A549 treated with dexamethasone at 1 μM for 4 hours (cell line): ENCODE data around the gene ATG3. TPM values are rescaled to one million over a fixed set of nuclear protein-coding genes. Genes with fewer than 3 reads are reported as not detected.

Experiments used
- total RNA-seq: library from RNA; stranded (reverse); fragments of 200-300 nt; extraction: Qiagen RNA extraction; gene quantifications from 5 replicates; pipeline ENCODE4 v1.2.3, GENCODE V29; 2022

Gene ATG3
- total RNA-seq: 46.3 to 52.0 TPM (median 49.3 TPM) in 5 replicates

GRCh38 chr3:112561734-112562529 lies at the start of gene ATG3, which contains the start of gene SLC35A5:
TSS of gene ATG3 (minus strand) at chr3:112561962. CDS start at chr3:112561528, 434 bp downstream.
TSS of gene SLC35A5 (plus strand) at chr3:112562045. CDS start at chr3:112563404, 1,359 bp downstream.

GRCh38 chr3:112498914-112499711 lies 62.6 kb downstream of the ATG3 start, which contains the start of gene BTLA:
TSS of gene BTLA (minus strand) at chr3:112499472. CDS start at chr3:112499358, 114 bp downstream.

Other genes with a start within 250 kb of the ATG3 start
- not detected in 5 replicates for gene CD200, start 228.8 kb downstream of the ATG3 start, total RNA-seq
- gene BTLA, start 62.5 kb downstream of the ATG3 start, total RNA-seq: 0.14 TPM in 1 of 5 replicates, not detected in the others
- gene SLC35A5, start 83 bp upstream of the ATG3 start, total RNA-seq: 14.2 to 19.7 TPM (median 16.7 TPM) in 5 replicates
- 47.0 to 76.4 TPM (median 69.6 TPM) in 5 replicates for gene CCDC80, start 79.2 kb upstream of the ATG3 start, total RNA-seq